ENCODE measurements around the gene PGAM2.

PGAM2 gene

GRCh38 chr7:44059219-44060090, 5.9 kb downstream of the PGAM2 start:
- Histone ChIP-seq H2AFZ (ENCODE audit: low read depth, low read length) (no peak overlapping the region), H2BK15ac (ENCODE audit: low read depth, poor library complexity, severe bottlenecking) (no peak overlapping the region), H2BK12ac (ENCODE audit: low read length in 2 of 2) (no peak overlapping the region), H3K79me1 (replicated peaks; ENCODE audit: low read length, poor library complexity, severe bottlenecking) (peaks cover 31% of the 10 kb centered on the region), H3K27ac (ENCODE audit: low read length, poor library complexity, severe bottlenecking) (no peak overlapping the region), H3K4me3 (ENCODE audit: insufficient read depth in 1 of 2, low read depth in 1 of 2, low read length in 2 of 2) (no peak overlapping the region), H4K8ac (ENCODE audit: low read length) (no peak overlapping the region), H2AK5ac (ENCODE audit: low read length, severe bottlenecking) (no peak overlapping the region), H3K4ac (ENCODE audit: low read depth in 1 of 2, low read length in 2 of 2) (no peak overlapping the region), H3K9me3 (ENCODE audit: control insufficient read depth, low read length) (no peaks in the 10 kb centered on the region), H2BK120ac (ENCODE audit: low read depth, low read length) (no peak overlapping the region), H4K91ac (ENCODE audit: low read length) (no peak overlapping the region), H3K14ac (ENCODE audit: low read length in 2 of 2) (no peak overlapping the region), H3K9ac (ENCODE audit: low read length) (no peak overlapping the region), H3K4me2 (ENCODE audit: low read length, poor library complexity, severe bottlenecking) (no peak overlapping the region), H3K27me3 (ENCODE audit: control insufficient read depth in 1 of 2, insufficient read depth in 1 of 2, low read length in 2 of 2) (no peaks in the 10 kb centered on the region), H3K4me1 (ENCODE audit: control insufficient read depth, insufficient read depth, low read depth, low read length) (peaks cover 6% of the 10 kb centered on the region), H2BK5ac (ENCODE audit: low read depth, low read length, poor library complexity, severe bottlenecking) (no peak overlapping the region), H3K36me3 (ENCODE audit: control insufficient read depth in 1 of 2, insufficient read depth in 2 of 2, low read depth in 1 of 2, low read length in 2 of 2) (peaks cover 69 to 79% of the 10 kb centered on the region in 2 experiments), H3K23ac (ENCODE audit: low read length in 2 of 2) (no peak overlapping the region), H3K18ac (ENCODE audit: low read depth in 1 of 2, low read length in 2 of 2) (no peak overlapping the region)
- no peak for DNase-seq
- WGBS, result 97% methylated on average over 14 of the region's 14 CpGs

- Histone ChIP-seq H3K9me3 (ENCODE audit: control insufficient read depth, low read length) (no peaks in the 10 kb centered on the region), H3K79me1 (replicated peaks; ENCODE audit: low read length, poor library complexity, severe bottlenecking) (peaks cover 32% of the 10 kb centered on the region), H3K4me1 (ENCODE audit: control insufficient read depth, insufficient read depth, low read depth, low read length) (peaks cover 5% of the 10 kb centered on the region), H3K4ac (ENCODE audit: low read depth in 1 of 2, low read length in 2 of 2) (no peak overlapping the region), H2AK5ac (ENCODE audit: low read length, severe bottlenecking) (no peak overlapping the region), H3K27ac (ENCODE audit: low read length, poor library complexity, severe bottlenecking) (no peak overlapping the region), H4K8ac (ENCODE audit: low read length) (no peak overlapping the region), H2AFZ (ENCODE audit: low read depth, low read length) (no peak overlapping the region), H3K4me3 (ENCODE audit: insufficient read depth in 1 of 2, low read depth in 1 of 2, low read length in 2 of 2) (no peak overlapping the region), H3K27me3 (ENCODE audit: control insufficient read depth in 1 of 2, insufficient read depth in 1 of 2, low read length in 2 of 2) (no peaks in the 10 kb centered on the region), H2BK15ac (ENCODE audit: low read depth, poor library complexity, severe bottlenecking) (no peak overlapping the region), H2BK5ac (ENCODE audit: low read depth, low read length, poor library complexity, severe bottlenecking) (no peak overlapping the region), H3K14ac (ENCODE audit: low read length in 2 of 2) (no peak overlapping the region), H3K18ac (ENCODE audit: low read depth in 1 of 2, low read length in 2 of 2) (no peak overlapping the region), H2BK12ac (ENCODE audit: low read length in 2 of 2) (no peak overlapping the region), H3K9ac (ENCODE audit: low read length) (no peak overlapping the region), H2BK120ac (ENCODE audit: low read depth, low read length) (no peak overlapping the region), H3K4me2 (ENCODE audit: low read length, poor library complexity, severe bottlenecking) (no peak overlapping the region), H3K23ac (ENCODE audit: low read length in 2 of 2) (no peak overlapping the region), H3K36me3 (ENCODE audit: control insufficient read depth in 1 of 2, insufficient read depth in 2 of 2, low read depth in 1 of 2, low read length in 2 of 2) (peaks cover 72 to 85% of the 10 kb centered on the region in 2 experiments), H4K91ac (ENCODE audit: low read length) (no peak overlapping the region)
- DNase-seq, result no peak
- over 99% methylated on average over 7 of the region's 7 CpGs for WGBS
Measured at GRCh38 chr7:44058759-44059218, 6.6 kb downstream of the PGAM2 start.

- H4K8ac ChIP-seq (ENCODE audit: low read length), result no peak overlapping the region
- no peak overlapping the region for H2BK15ac ChIP-seq (ENCODE audit: low read depth, poor library complexity, severe bottlenecking)
- no peak overlapping the region for H3K4me2 ChIP-seq (ENCODE audit: low read length, poor library complexity, severe bottlenecking)
- H2BK120ac ChIP-seq (ENCODE audit: low read depth, low read length), result no peak overlapping the region
- peaks cover 3% of the 10 kb centered on the region for H3K4me1 ChIP-seq (ENCODE audit: control insufficient read depth, insufficient read depth, low read depth, low read length)
- H3K23ac ChIP-seq (ENCODE audit: low read length in 2 of 2), result no peak overlapping the region
- no peak for DNase-seq
- H2BK5ac ChIP-seq (ENCODE audit: low read depth, low read length, poor library complexity, severe bottlenecking), result no peak overlapping the region
- no peak overlapping the region for H4K91ac ChIP-seq (ENCODE audit: low read length)
- no peaks in the 10 kb centered on the region for H3K27me3 ChIP-seq (ENCODE audit: control insufficient read depth in 1 of 2, insufficient read depth in 1 of 2, low read length in 2 of 2)
- H3K27ac ChIP-seq (ENCODE audit: low read length, poor library complexity, severe bottlenecking), result no peak overlapping the region
- H3K18ac ChIP-seq (ENCODE audit: low read depth in 1 of 2, low read length in 2 of 2), result no peak overlapping the region
- H3K14ac ChIP-seq (ENCODE audit: low read length in 2 of 2), result no peak overlapping the region
- H2BK12ac ChIP-seq (ENCODE audit: low read length in 2 of 2), result no peak overlapping the region
- no peak overlapping the region for H2AK5ac ChIP-seq (ENCODE audit: low read length, severe bottlenecking)
- H2AFZ ChIP-seq (ENCODE audit: low read depth, low read length), result no peak overlapping the region
- 94% methylated on average over 29 of the region's 30 CpGs for WGBS
- peaks cover 33% of the 10 kb centered on the region for H3K79me1 ChIP-seq (replicated peaks; ENCODE audit: low read length, poor library complexity, severe bottlenecking)
- no peak overlapping the region for H3K4ac ChIP-seq (ENCODE audit: low read depth in 1 of 2, low read length in 2 of 2)
- H3K4me3 ChIP-seq (ENCODE audit: insufficient read depth in 1 of 2, low read depth in 1 of 2, low read length in 2 of 2), result peak overlapping the region in 1 of 2 experiments; percentile 2
- no peaks in the 10 kb centered on the region for H3K9me3 ChIP-seq (ENCODE audit: control insufficient read depth, low read length)
- peaks cover 72 to 90% of the 10 kb centered on the region in 2 experiments for H3K36me3 ChIP-seq (ENCODE audit: control insufficient read depth in 1 of 2, insufficient read depth in 2 of 2, low read depth in 1 of 2, low read length in 2 of 2)
- H3K9ac ChIP-seq (ENCODE audit: low read length), result no peak overlapping the region
Measured at GRCh38 chr7:44057849-44058758, 7.3 kb downstream of the PGAM2 start.
